Stimulated activated CD8-positive, alpha-beta memory T cell treated with anti-CD3 and anti-CD28 coated beads, Interleukin-4, amount 100 ng/mL, for 4 hours (primary cell): Measurements from ENCODE around the gene DACT1.

Experiments
- DNase-seq, 2 donors: peaks; one replicate each; pipeline ENCODE4 v3.0.0-alpha.2; 2020; ENCODE audit warnings: low read depth in 2 of 2, low spot score in 1 of 2

Gene DACT1

GRCh38 chr14:58667900-58668299 is 30.1 kb downstream of the DACT1 start:
- no peak for DNase-seq

- DNase-seq, result no peak
These were observed 31.2 kb downstream of the DACT1 start for GRCh38 chr14:58668848-58669480.

- DNase-seq, result no peak
These were observed 31.9 kb downstream of the DACT1 start for GRCh38 chr14:58669556-58670200.

GRCh38 chr14:58671024-58671423 is 33.3 kb downstream of the DACT1 start:
- DNase-seq, result no peak

- DNase-seq, result no peak
These were observed 33.7 kb downstream of the DACT1 start for GRCh38 chr14:58671436-58671835.

- no peak for DNase-seq
These were observed 36.0 kb downstream of the DACT1 start for GRCh38 chr14:58673722-58674121.

- DNase-seq, result no peak
These were observed 39.2 kb downstream of the DACT1 start for GRCh38 chr14:58677001-58677400.

GRCh38 chr14:58677517-58677916 is 39.8 kb downstream of the DACT1 start:
- DNase-seq, result no peak

- no peak for DNase-seq
These were observed 40.2 kb downstream of the DACT1 start for GRCh38 chr14:58677996-58678395.

- no peak for DNase-seq
These were observed 42.9 kb downstream of the DACT1 start for GRCh38 chr14:58680698-58681097.

- DNase-seq, result no peak
These were observed 49.6 kb downstream of the DACT1 start for GRCh38 chr14:58687232-58687795.

- DNase-seq, result no peak
These were observed 53.2 kb downstream of the DACT1 start for GRCh38 chr14:58690801-58691516.

GRCh38 chr14:58693048-58693447 is 55.3 kb downstream of the DACT1 start:
- DNase-seq, result no peak

- no peak for DNase-seq
These were observed 57.8 kb downstream of the DACT1 start for GRCh38 chr14:58695514-58695913.

- no peak for DNase-seq
These were observed 59.6 kb downstream of the DACT1 start for GRCh38 chr14:58697266-58697929.
